Measurements from ENCODE around the gene SLC9B2. TPM values are rescaled to one million over a fixed set of nuclear protein-coding genes. Genes with fewer than 3 reads are reported as not detected.
A peak's percentile ranks its signal among the peaks of the same experiment; 100 is the strongest.

The SLC9B2 gene
- polyA plus RNA-seq, 3 donors, result 0.38 to 0.59 (median 0.48) TPM

DNA sequence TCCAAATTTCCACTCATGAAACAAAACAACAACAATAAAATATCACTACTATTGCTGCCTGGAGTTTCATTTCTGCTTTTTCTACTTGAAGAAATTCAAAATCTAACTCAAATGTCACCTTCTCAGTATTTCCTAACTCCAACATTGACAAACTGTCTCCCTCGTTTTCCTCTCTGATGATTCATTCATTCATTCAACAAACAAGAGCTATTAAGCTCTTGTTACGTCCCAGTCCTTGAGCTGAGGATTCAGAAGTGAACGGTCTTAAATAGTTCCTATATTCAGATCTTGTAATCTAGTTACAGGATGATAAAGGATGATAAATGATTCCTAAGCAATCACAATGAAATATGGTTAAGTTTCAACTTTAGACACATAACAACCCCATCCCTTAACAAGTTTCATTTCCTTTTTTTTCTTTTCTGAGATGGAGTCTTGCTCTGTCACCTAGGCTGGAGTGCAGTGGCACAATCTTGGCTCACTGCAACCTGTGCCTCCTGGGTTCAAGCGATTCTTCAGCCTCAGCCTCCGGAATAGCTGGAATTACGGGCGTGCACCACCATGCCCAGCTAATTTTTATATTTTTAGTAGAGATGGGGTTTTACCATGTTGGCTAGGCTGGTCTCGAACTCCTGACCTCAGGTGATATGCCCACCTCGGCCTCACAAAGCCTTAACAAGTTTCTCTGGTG lies 1.7 kb downstream of the SLC9B2 start:
- DNase-seq, result peak; percentile 71 to 92 (median 88)
- Mint-ChIP-seq H3K9me3 (no peaks in the 10 kb centered on the region), H3K36me3 (peaks cover 0 to 2% of the 10 kb centered on the region in 2 donors), H3K4me3 (peak overlapping the region; percentile 31 to 95), H3K4me1 (peaks cover 29% of the 10 kb centered on the region), H3K27me3 (ENCODE audit: low read depth in 3 of 3) (peaks cover 11 to 18% (median 17%) of the 10 kb centered on the region in 3 donors), H3K27ac (peak overlapping the region in 6 of 7 donors; percentile 17 to 85 (median 74))
- no CpG with 5 or more reads among the region's 9 CpGs for WGBS (ENCODE audit: insufficient coverage)
- Histone ChIP-seq H3K27ac (ENCODE audit: low read depth in 1 of 2, low read length in 2 of 2) (peak overlapping the region in 1 of 2 donors; percentile 17), H3K4me3 (replicated peaks in 1 of 3; ENCODE audit: low read depth in 2 of 3, low read length in 3 of 3) (peak overlapping the region in 1 of 3 experiments; percentile 72), H3K9me3 (replicated peaks in 1 of 2; ENCODE audit: control insufficient read depth in 1 of 2, insufficient read depth in 1 of 2, low read length in 2 of 2) (no peaks in the 10 kb centered on the region), H3K27me3 (ENCODE audit: control insufficient read depth in 2 of 2, insufficient read depth in 2 of 2, low read length in 2 of 2) (peaks cover 3 to 12% of the 10 kb centered on the region in 2 donors), H3K4me2 (replicated peaks; ENCODE audit: extremely low read depth, low read length, poor library complexity, severe bottlenecking) (peak overlapping the region; percentile 87), H4K20me1 (ENCODE audit: insufficient read depth, low read length) (no peaks in the 10 kb centered on the region), H3K79me2 (ENCODE audit: insufficient read depth, low read length) (no peaks in the 10 kb centered on the region), H3K36me3 (replicated peaks in 1 of 2; ENCODE audit: control insufficient read depth in 1 of 2, insufficient read depth in 2 of 2, low read length in 2 of 2) (no peaks in the 10 kb centered on the region), H3K9ac (ENCODE audit: insufficient read depth, low read length, poor library complexity, severe bottlenecking) (no peak overlapping the region), H2AFZ (ENCODE audit: insufficient read depth, low read depth, low read length, poor library complexity, severe bottlenecking) (no peak overlapping the region), H3K4me1 (ENCODE audit: control insufficient read depth in 1 of 2, insufficient read depth in 2 of 2, low read length in 2 of 2) (peaks cover 25 to 33% of the 10 kb centered on the region in 2 donors)
- intact Hi-C loops (cut with micrococcal nuclease), result no loop called here
- TF ChIP-seq CTCF (IDR thresholded peaks at IDR 0.05), result no peak

- no peaks in the 10 kb centered on the region for H3K79me2 ChIP-seq (ENCODE audit: insufficient read depth, low read length)
- H3K4me3 Mint-ChIP-seq, result no peak overlapping the region
- no peak overlapping the region for H3K9ac ChIP-seq (ENCODE audit: insufficient read depth, low read length, poor library complexity, severe bottlenecking)
These were observed 2.6 kb downstream of the SLC9B2 start for GRCh38 chr4:103073792-103074438.

More at GRCh38 chr4:103073792-103074438, 2.6 kb downstream of the SLC9B2 start:
- no CpG with 5 or more reads among the region's 2 CpGs for WGBS (ENCODE audit: insufficient coverage)
- no peak overlapping the region for H3K4me3 ChIP-seq (replicated peaks in 1 of 3; ENCODE audit: low read depth in 2 of 3, low read length in 3 of 3)
- no peak overlapping the region for H2AFZ ChIP-seq (ENCODE audit: insufficient read depth, low read depth, low read length, poor library complexity, severe bottlenecking)
- peaks cover 3 to 12% of the 10 kb centered on the region in 2 donors for H3K27me3 ChIP-seq (ENCODE audit: control insufficient read depth in 2 of 2, insufficient read depth in 2 of 2, low read length in 2 of 2)
- H3K27ac ChIP-seq (ENCODE audit: low read depth in 1 of 2, low read length in 2 of 2), result no peak overlapping the region
- H3K27me3 Mint-ChIP-seq (ENCODE audit: low read depth in 3 of 3), result peaks cover 11 to 18% (median 17%) of the 10 kb centered on the region in 3 donors
- peak overlapping the region in 2 of 7 donors; percentile 17 to 49 for H3K27ac Mint-ChIP-seq
- H3K36me3 Mint-ChIP-seq, result peaks cover 0 to 2% of the 10 kb centered on the region in 2 donors
- H4K20me1 ChIP-seq (ENCODE audit: insufficient read depth, low read length), result no peaks in the 10 kb centered on the region
- H3K9me3 ChIP-seq (replicated peaks in 1 of 2; ENCODE audit: control insufficient read depth in 1 of 2, insufficient read depth in 1 of 2, low read length in 2 of 2), result no peaks in the 10 kb centered on the region
- TF ChIP-seq CTCF (IDR thresholded peaks at IDR 0.05), result no peak
- peak overlapping the region; percentile 87 for H3K4me2 ChIP-seq (replicated peaks; ENCODE audit: extremely low read depth, low read length, poor library complexity, severe bottlenecking)
- peaks cover 29% of the 10 kb centered on the region for H3K4me1 Mint-ChIP-seq
- DNase-seq, result no peak
- peaks cover 25 to 33% of the 10 kb centered on the region in 2 donors for H3K4me1 ChIP-seq (ENCODE audit: control insufficient read depth in 1 of 2, insufficient read depth in 2 of 2, low read length in 2 of 2)
- no peaks in the 10 kb centered on the region for H3K9me3 Mint-ChIP-seq
- H3K36me3 ChIP-seq (replicated peaks in 1 of 2; ENCODE audit: control insufficient read depth in 1 of 2, insufficient read depth in 2 of 2, low read length in 2 of 2), result no peaks in the 10 kb centered on the region
- intact Hi-C loops (cut with micrococcal nuclease), result no loop called here

Data from CD14-positive monocyte (primary cell).